ENCODE measurements around the gene MKRN2.

The MKRN2 gene

DNA sequence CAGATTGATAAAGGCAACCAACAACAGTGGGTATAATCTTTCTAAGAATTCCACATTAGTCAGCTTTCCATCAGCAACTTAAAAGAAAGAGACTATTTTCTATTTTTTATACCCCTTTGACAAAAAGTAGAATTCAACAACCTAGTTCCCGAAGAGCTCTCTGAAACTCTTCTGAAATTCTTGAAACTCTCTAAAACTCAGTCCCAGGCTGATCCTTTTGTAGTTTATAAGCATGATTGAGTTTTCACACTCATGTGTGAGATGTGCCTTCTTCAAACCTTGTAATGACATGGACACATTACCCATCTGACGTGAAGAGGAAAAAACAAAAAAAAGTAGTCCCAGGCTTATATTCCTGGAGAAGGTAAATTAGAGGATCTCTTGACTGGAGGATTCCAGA, 75.6 kb downstream of the MKRN2 start:
- Histone ChIP-seq H2AFZ (no peak overlapping the region), H3K27ac (no peak overlapping the region), H3K4me2 (ENCODE audit: low read length) (no peak overlapping the region), H3K36me3 (ENCODE audit: control insufficient read depth, insufficient read depth, low read length) (no peaks in the 10 kb centered on the region), H3K9ac (no peak overlapping the region), H3K79me2 (peaks cover 64% of the 10 kb centered on the region), H3K27me3 (ENCODE audit: control insufficient read depth, insufficient read depth, low read length) (no peaks in the 10 kb centered on the region), H3K9me3 (ENCODE audit: control insufficient read depth, low read length) (no peaks in the 10 kb centered on the region), H3K4me1 (peaks cover 11% of the 10 kb centered on the region), H3K4me3 (ENCODE audit: low read depth, low read length) (no peak overlapping the region)
- TF ChIP-seq, protein P1, sequence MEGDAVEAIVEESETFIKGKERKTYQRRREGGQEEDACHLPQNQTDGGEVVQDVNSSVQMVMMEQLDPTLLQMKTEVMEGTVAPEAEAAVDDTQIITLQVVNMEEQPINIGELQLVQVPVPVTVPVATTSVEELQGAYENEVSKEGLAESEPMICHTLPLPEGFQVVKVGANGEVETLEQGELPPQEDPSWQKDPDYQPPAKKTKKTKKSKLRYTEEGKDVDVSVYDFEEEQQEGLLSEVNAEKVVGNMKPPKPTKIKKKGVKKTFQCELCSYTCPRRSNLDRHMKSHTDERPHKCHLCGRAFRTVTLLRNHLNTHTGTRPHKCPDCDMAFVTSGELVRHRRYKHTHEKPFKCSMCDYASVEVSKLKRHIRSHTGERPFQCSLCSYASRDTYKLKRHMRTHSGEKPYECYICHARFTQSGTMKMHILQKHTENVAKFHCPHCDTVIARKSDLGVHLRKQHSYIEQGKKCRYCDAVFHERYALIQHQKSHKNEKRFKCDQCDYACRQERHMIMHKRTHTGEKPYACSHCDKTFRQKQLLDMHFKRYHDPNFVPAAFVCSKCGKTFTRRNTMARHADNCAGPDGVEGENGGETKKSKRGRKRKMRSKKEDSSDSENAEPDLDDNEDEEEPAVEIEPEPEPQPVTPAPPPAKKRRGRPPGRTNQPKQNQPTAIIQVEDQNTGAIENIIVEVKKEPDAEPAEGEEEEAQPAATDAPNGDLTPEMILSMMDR (IDR thresholded peaks at IDR 0.05), result no peak

GRCh38 chr3:12633108-12633507, 76.2 kb downstream of the MKRN2 start:
- Histone ChIP-seq H3K36me3 (ENCODE audit: control insufficient read depth, insufficient read depth, low read length) (no peaks in the 10 kb centered on the region), H3K79me2 (peaks cover 65% of the 10 kb centered on the region), H3K9me3 (ENCODE audit: control insufficient read depth, low read length) (no peaks in the 10 kb centered on the region), H3K27ac (no peak overlapping the region), H2AFZ (no peak overlapping the region), H3K27me3 (ENCODE audit: control insufficient read depth, insufficient read depth, low read length) (no peaks in the 10 kb centered on the region), H3K4me2 (ENCODE audit: low read length) (no peak overlapping the region), H3K4me1 (peaks cover 12% of the 10 kb centered on the region), H3K9ac (no peak overlapping the region), H3K4me3 (ENCODE audit: low read depth, low read length) (no peak overlapping the region)
- TF ChIP-seq, protein P1 (IDR thresholded peaks at IDR 0.05), result no peak
